GM10248 (cell line): ENCODE data around the gene INSYN2B.

Experiments
- CTCF ChIA-PET: fragments of 300-600 bp; sonication (Branson Sonifier 250); formaldehyde crosslinking; extraction: SDS; loops from one replicate; lab custom pipeline; 2021; ENCODE audit warnings: antibody characterized with exemption; lab: Yijun Ruan, JAX
- POLR2A ChIA-PET: fragments of 350-650 bp; sonication (Branson Sonifier 250); formaldehyde crosslinking; extraction: SDS; loops from one replicate; lab custom pipeline; 2020; ENCODE audit warnings: antibody characterized with exemption; lab: Yijun Ruan, JAX
- DNase-seq: peaks from one replicate; pipeline ENCODE4 v3.0.0; 2012; ENCODE audit errors: extremely low spot score
- CTCF ChIP-seq: IDR thresholded peaks from 2 replicates; pipeline ENCODE4 v1.5.1; 2012; ENCODE audit warnings: mild to moderate bottlenecking, low read depth; ENCODE audit errors: extremely low read depth, missing control alignments, control extremely low read depth

Gene INSYN2B

GRCh38 chr5:170011751-170012150, 31.5 kb upstream of the INSYN2B start:
- POLR2A ChIA-PET: no interaction called here
- CTCF ChIA-PET: interaction anchor here (1.0 to 1.2 kb wide), 2 partner anchors 15 to 16 kb away, joined by 3 read pairs; no protein-coding TSS in a partner anchor
- no peak for TF ChIP-seq CTCF

GRCh38 chr5:170010595-170010994, 30.3 kb upstream of the INSYN2B start:
- ChIA-PET POLR2A (no interaction called here), CTCF (interaction anchor here (1.0 kb wide), 1 partner anchor 24 kb away, joined by 3 read pairs; no protein-coding TSS in a partner anchor)
- no peak for TF ChIP-seq CTCF
- DNase-seq: no peak

More at GRCh38 chr5:170011751-170012150, 31.5 kb upstream of the INSYN2B start:
- no peak for DNase-seq

GRCh38 chr5:170008376-170008775, 28.1 kb upstream of the INSYN2B start:
- no peak for DNase-seq
- CTCF ChIA-PET: no interaction called here
- POLR2A ChIA-PET: no interaction called here
- TF ChIP-seq CTCF: no peak

GRCh38 chr5:170006021-170006420, 25.7 kb upstream of the INSYN2B start:
- CTCF ChIA-PET: interaction anchor here (1.4 kb wide), 1 partner anchor 26 kb away, joined by 4 read pairs; the partner anchor contains the start of gene INSYN2B
- no peak for TF ChIP-seq CTCF
- no peak for DNase-seq
- POLR2A ChIA-PET: no interaction called here

- TF ChIP-seq CTCF: no peak
- DNase-seq: no peak
- CTCF ChIA-PET: no interaction called here
- POLR2A ChIA-PET: no interaction called here
Observed at GRCh38 chr5:170000155-170000554, 19.9 kb upstream of the INSYN2B start.

GRCh38 chr5:169999621-170000020, 19.3 kb upstream of the INSYN2B start:
- ChIA-PET POLR2A (no interaction called here), CTCF (no interaction called here)
- DNase-seq: no peak
- TF ChIP-seq CTCF: no peak

- ChIA-PET POLR2A (no interaction called here), CTCF (no interaction called here)
- no peak for TF ChIP-seq CTCF
- DNase-seq: no peak
Observed at GRCh38 chr5:169997798-169998197, 17.5 kb upstream of the INSYN2B start.
